ENCODE data around the gene RNF11. TPM values are rescaled to one million over a fixed set of nuclear protein-coding genes. Genes with fewer than 3 reads are reported as not detected.
A peak's percentile ranks its signal among the peaks of the same experiment; 100 is the strongest.

The RNF11 gene
- polyA plus RNA-seq, 2 of the 4 experiments (the other 2 are of a cell fraction), result 28.5 to 56.8 TPM

DNA sequence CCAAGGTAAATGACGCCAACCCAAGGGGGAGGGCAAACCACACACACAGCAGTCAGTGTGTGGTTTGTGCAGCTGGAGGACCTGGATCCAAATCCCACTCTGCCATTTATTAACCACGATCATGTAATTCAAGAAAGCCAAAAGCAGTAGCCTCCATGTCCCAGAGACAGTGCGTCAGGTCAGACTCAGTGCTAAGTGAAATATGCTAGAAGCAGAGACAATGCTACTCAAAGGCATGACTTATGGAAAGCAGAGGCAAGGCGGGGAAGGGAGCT, 80.7 kb downstream of the RNF11 start:
- FAIRE-seq (no peak), DNase-seq (ENCODE audit: low read depth in 1 of 2, low spot score in 1 of 2) (no peak), ATAC-seq (no peak)
- H3K4me2 ChIP-seq, result no peak overlapping the region
- TF ChIP-seq NFE2L2 (conservative IDR thresholded peaks at IDR 0.05; ENCODE audit: low read length) (no peak), HEYL (CRISPR knock-in tag; IDR thresholded peaks at IDR 0.05) (no peak), JUNB (IDR thresholded peaks at IDR 0.05) (no peak), MAFK (IDR thresholded peaks at IDR 0.05; ENCODE audit: partially characterized antibody) (no peak), CHD2 (IDR thresholded peaks at IDR 0.05; ENCODE audit: low read length, partially characterized antibody) (no peak), POLR2AphosphoS2 (conservative IDR thresholded peaks at IDR 0.05; ENCODE audit: low read length) (no peak), ZNF302 (CRISPR knock-in tag; IDR thresholded peaks at IDR 0.05) (no peak), KDM5A (IDR thresholded peaks at IDR 0.05) (no peak), MYC (IDR thresholded peaks at IDR 0.05; ENCODE audit: borderline replicate concordance, low read length) (no peak), FOXS1 (CRISPR knock-in tag; IDR thresholded peaks at IDR 0.05) (no peak), NR3C1 (IDR thresholded peaks at IDR 0.05) (no peak), CEBPB (IDR thresholded peaks at IDR 0.05) (no peak), RFX5 (IDR thresholded peaks at IDR 0.05) (no peak)
- TF ChIP-seq, protein P1, sequence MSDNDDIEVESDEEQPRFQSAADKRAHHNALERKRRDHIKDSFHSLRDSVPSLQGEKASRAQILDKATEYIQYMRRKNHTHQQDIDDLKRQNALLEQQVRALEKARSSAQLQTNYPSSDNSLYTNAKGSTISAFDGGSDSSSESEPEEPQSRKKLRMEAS (IDR thresholded peaks at IDR 0.05), result no peak
- TF ChIP-seq, protein P2, sequence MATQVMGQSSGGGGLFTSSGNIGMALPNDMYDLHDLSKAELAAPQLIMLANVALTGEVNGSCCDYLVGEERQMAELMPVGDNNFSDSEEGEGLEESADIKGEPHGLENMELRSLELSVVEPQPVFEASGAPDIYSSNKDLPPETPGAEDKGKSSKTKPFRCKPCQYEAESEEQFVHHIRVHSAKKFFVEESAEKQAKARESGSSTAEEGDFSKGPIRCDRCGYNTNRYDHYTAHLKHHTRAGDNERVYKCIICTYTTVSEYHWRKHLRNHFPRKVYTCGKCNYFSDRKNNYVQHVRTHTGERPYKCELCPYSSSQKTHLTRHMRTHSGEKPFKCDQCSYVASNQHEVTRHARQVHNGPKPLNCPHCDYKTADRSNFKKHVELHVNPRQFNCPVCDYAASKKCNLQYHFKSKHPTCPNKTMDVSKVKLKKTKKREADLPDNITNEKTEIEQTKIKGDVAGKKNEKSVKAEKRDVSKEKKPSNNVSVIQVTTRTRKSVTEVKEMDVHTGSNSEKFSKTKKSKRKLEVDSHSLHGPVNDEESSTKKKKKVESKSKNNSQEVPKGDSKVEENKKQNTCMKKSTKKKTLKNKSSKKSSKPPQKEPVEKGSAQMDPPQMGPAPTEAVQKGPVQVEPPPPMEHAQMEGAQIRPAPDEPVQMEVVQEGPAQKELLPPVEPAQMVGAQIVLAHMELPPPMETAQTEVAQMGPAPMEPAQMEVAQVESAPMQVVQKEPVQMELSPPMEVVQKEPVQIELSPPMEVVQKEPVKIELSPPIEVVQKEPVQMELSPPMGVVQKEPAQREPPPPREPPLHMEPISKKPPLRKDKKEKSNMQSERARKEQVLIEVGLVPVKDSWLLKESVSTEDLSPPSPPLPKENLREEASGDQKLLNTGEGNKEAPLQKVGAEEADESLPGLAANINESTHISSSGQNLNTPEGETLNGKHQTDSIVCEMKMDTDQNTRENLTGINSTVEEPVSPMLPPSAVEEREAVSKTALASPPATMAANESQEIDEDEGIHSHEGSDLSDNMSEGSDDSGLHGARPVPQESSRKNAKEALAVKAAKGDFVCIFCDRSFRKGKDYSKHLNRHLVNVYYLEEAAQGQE (IDR thresholded peaks at IDR 0.05), result no peak
- H3K27ac ChIP-seq, result peak overlapping the region in 1 of 2 experiments; percentile 87; a peak in 1 of 6 replicates
- 79% methylated on average over 4 of the region's 4 CpGs for WGBS (ENCODE audit: missing lambda C conversion rate)
- peaks cover 31% of the 10 kb centered on the region for H3K4me1 ChIP-seq
- POLR2A ChIA-PET, result no interaction called here
- no peak overlapping the region for H3K4me3 ChIP-seq
- no peaks in the 10 kb centered on the region for H3K9me3 ChIP-seq
- CTCF ChIA-PET, result interaction anchor here (0.6 to 1.5 kb wide), 2 partner anchors 20 to 273 kb away, joined by 3 to 4 read pairs; no protein-coding TSS in a partner anchor

DNA sequence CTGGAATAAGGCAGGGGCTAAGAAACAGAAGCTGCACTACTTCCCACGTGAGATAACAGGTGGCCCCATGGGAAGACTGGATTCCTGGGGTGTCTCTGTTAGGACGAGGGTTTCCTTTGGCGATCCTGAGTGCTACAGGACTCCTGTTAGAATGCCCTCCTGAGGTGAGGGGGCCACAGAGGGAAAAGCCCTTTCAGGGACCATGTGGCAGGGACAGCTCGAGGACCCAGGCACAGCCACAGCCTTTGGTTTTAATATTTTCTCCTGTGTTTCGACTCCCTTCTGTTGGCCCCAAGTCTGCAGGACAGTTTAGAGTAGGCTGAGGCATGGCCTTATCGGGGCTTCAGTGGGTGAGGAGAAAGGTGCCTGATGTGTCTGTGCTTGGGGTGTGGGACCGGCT, 81.7 kb downstream of the RNF11 start:
- WGBS (ENCODE audit: missing lambda C conversion rate), result 88% methylated on average over 7 of the region's 7 CpGs
- no peak for DNase-seq (ENCODE audit: low read depth in 1 of 2, low spot score in 1 of 2)
- H3K4me3 ChIP-seq, result no peak overlapping the region
- H3K27ac ChIP-seq, result 0 out of 6 replicates have a peak overlapping the region, but pooled peaks of 1 of the 2 experiments have one; percentile 9
- H3K9me3 ChIP-seq, result no peaks in the 10 kb centered on the region
- no peak for FAIRE-seq
- CTCF ChIA-PET, result interaction anchor here (1.2 kb wide), 1 partner anchor 21 kb away, joined by 4 read pairs; no protein-coding TSS in a partner anchor
- ATAC-seq, result no peak
- POLR2A ChIA-PET, result no interaction called here
- TF ChIP-seq HOXA7 (CRISPR knock-in tag; IDR thresholded peaks at IDR 0.05) (no peak), EHMT2 (IDR thresholded peaks at IDR 0.05; ENCODE audit: low read depth) (no peak), JUN (IDR thresholded peaks at IDR 0.05) (no peak), MYC (IDR thresholded peaks at IDR 0.05; ENCODE audit: borderline replicate concordance, low read length) (no peak), POLR2AphosphoS2 (conservative IDR thresholded peaks at IDR 0.05; ENCODE audit: low read length) (no peak), CHD2 (IDR thresholded peaks at IDR 0.05; ENCODE audit: low read length, partially characterized antibody) (no peak), MAZ (IDR thresholded peaks at IDR 0.05; ENCODE audit: borderline replicate concordance, low read depth, low read length) (no peak), HOXB5 (CRISPR knock-in tag; IDR thresholded peaks at IDR 0.05) (no peak), CEBPB (IDR thresholded peaks at IDR 0.05) (no peak), HOXB13 (CRISPR knock-in tag; IDR thresholded peaks at IDR 0.05; ENCODE audit: low read depth) (no peak), SMC3 (IDR thresholded peaks at IDR 0.05) (no peak), RARB (CRISPR knock-in tag; IDR thresholded peaks at IDR 0.05) (no peak), RCOR1 (IDR thresholded peaks at IDR 0.05; ENCODE audit: low read depth, low read length) (no peak)
- TF ChIP-seq, protein P3, sequence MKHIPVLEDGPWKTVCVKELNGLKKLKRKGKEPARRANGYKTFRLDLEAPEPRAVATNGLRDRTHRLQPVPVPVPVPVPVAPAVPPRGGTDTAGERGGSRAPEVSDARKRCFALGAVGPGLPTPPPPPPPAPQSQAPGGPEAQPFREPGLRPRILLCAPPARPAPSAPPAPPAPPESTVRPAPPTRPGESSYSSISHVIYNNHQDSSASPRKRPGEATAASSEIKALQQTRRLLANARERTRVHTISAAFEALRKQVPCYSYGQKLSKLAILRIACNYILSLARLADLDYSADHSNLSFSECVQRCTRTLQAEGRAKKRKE (CRISPR knock-in tag; IDR thresholded peaks at IDR 0.05; ENCODE audit: low read depth), result no peak
- TF ChIP-seq, protein P4, sequence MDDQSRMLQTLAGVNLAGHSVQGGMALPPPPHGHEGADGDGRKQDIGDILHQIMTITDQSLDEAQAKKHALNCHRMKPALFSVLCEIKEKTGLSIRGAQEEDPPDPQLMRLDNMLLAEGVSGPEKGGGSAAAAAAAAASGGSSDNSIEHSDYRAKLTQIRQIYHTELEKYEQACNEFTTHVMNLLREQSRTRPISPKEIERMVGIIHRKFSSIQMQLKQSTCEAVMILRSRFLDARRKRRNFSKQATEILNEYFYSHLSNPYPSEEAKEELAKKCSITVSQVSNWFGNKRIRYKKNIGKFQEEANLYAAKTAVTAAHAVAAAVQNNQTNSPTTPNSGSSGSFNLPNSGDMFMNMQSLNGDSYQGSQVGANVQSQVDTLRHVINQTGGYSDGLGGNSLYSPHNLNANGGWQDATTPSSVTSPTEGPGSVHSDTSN (IDR thresholded peaks at IDR 0.05), result no peak
- TF ChIP-seq, protein P5, sequence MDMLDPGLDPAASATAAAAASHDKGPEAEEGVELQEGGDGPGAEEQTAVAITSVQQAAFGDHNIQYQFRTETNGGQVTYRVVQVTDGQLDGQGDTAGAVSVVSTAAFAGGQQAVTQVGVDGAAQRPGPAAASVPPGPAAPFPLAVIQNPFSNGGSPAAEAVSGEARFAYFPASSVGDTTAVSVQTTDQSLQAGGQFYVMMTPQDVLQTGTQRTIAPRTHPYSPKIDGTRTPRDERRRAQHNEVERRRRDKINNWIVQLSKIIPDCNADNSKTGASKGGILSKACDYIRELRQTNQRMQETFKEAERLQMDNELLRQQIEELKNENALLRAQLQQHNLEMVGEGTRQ (IDR thresholded peaks at IDR 0.05), result no peak
- peaks cover 30% of the 10 kb centered on the region for H3K4me1 ChIP-seq
- H3K4me2 ChIP-seq, result no peak overlapping the region
